ENCODE results near the gene SEC11C.
"Not testable (repeated sequence)": the region's sequence is repeated elsewhere in the genome, so short reads cannot be mapped to it uniquely, and the experiment has no call there.

Gene SEC11C

GRCh38 chr18:59141294-59142068, 1.8 kb downstream of the SEC11C start:
- Histone ChIP-seq H3K4me1 (ENCODE audit: insufficient read depth, low read length, severe bottlenecking) (peaks cover 51% of the 10 kb centered on the region), H3K4me2 (ENCODE audit: low read length) (peak overlapping the region; percentile 98), H4K20me1 (ENCODE audit: insufficient read depth, low read length) (no peaks in the 10 kb centered on the region), H3K9me2 (ENCODE audit: low read depth, low read length) (no peaks in the 10 kb centered on the region), H3K27ac (ENCODE audit: low read depth, low read length, poor library complexity, severe bottlenecking) (peak overlapping the region; percentile 67), H3K4me3 (ENCODE audit: low read depth, low read length, poor library complexity, severe bottlenecking) (peak overlapping the region; percentile 75), H3K79me2 (ENCODE audit: insufficient read depth, low read length) (peaks cover 53% of the 10 kb centered on the region), H2AFZ (ENCODE audit: low read length) (no peak overlapping the region), H3K27me3 (ENCODE audit: insufficient read depth, low read length) (no peaks in the 10 kb centered on the region), H3K36me3 (ENCODE audit: insufficient read depth, low read length) (no peaks in the 10 kb centered on the region), H3K9me3 (ENCODE audit: low read length) (0 out of 2 replicates have a peak, but pooled peaks cover 3% of the 10 kb centered on the region), H3F3A (ENCODE audit: insufficient read depth, low read length) (peaks cover 9% of the 10 kb centered on the region; the same call in 1 of the 2 replicates), H3K9ac (ENCODE audit: low read length) (peak overlapping the region; percentile 76; the same call in 1 of the 2 replicates)
- TF ChIP-seq EZH2 (IDR thresholded peaks at IDR 0.05; ENCODE audit: borderline replicate concordance, low read length) = no peak
- TF ChIP-seq CTCF (IDR thresholded peaks at IDR 0.05; ENCODE audit: low read length) = no peak

GRCh38 chr18:59142274-59142673, 2.6 kb downstream of the SEC11C start:
- Histone ChIP-seq H3K9ac (ENCODE audit: low read length) (peak overlapping the region; percentile 76; the same call in 1 of the 2 replicates), H3K4me1 (ENCODE audit: insufficient read depth, low read length, severe bottlenecking) (peaks cover 53% of the 10 kb centered on the region), H3K4me3 (ENCODE audit: low read depth, low read length, poor library complexity, severe bottlenecking) (peak overlapping the region; percentile 75), H3K27me3 (ENCODE audit: insufficient read depth, low read length) (no peaks in the 10 kb centered on the region), H2AFZ (ENCODE audit: low read length) (no peak overlapping the region), H3K79me2 (ENCODE audit: insufficient read depth, low read length) (peaks cover 53% of the 10 kb centered on the region), H3K36me3 (ENCODE audit: insufficient read depth, low read length) (no peaks in the 10 kb centered on the region), H4K20me1 (ENCODE audit: insufficient read depth, low read length) (no peaks in the 10 kb centered on the region), H3K9me3 (ENCODE audit: low read length) (0 out of 2 replicates have a peak, but pooled peaks cover 3% of the 10 kb centered on the region), H3K4me2 (ENCODE audit: low read length) (peak overlapping the region; percentile 98), H3F3A (ENCODE audit: insufficient read depth, low read length) (peaks cover 9% of the 10 kb centered on the region; the same call in 1 of the 2 replicates), H3K9me2 (ENCODE audit: low read depth, low read length) (no peaks in the 10 kb centered on the region), H3K27ac (ENCODE audit: low read depth, low read length, poor library complexity, severe bottlenecking) (peak overlapping the region; percentile 67)
- TF ChIP-seq EZH2 (IDR thresholded peaks at IDR 0.05; ENCODE audit: borderline replicate concordance, low read length) (no peak), CTCF (IDR thresholded peaks at IDR 0.05; ENCODE audit: low read length) (no peak)

- H3K4me1 ChIP-seq (ENCODE audit: insufficient read depth, low read length, severe bottlenecking) = peaks cover 59% of the 10 kb centered on the region
- not testable (repeated sequence) for H3K9me2 ChIP-seq (ENCODE audit: low read depth, low read length); H3K27ac ChIP-seq (ENCODE audit: low read depth, low read length, poor library complexity, severe bottlenecking); H3K27me3 ChIP-seq (ENCODE audit: insufficient read depth, low read length); H3K9me3 ChIP-seq (ENCODE audit: low read length); H2AFZ ChIP-seq (ENCODE audit: low read length); H3K9ac ChIP-seq (ENCODE audit: low read length); H3K4me3 ChIP-seq (ENCODE audit: low read depth, low read length, poor library complexity, severe bottlenecking); H3K36me3 ChIP-seq (ENCODE audit: insufficient read depth, low read length); H3F3A ChIP-seq (ENCODE audit: insufficient read depth, low read length); H4K20me1 ChIP-seq (ENCODE audit: insufficient read depth, low read length)
- H3K4me2 ChIP-seq (ENCODE audit: low read length) = peak overlapping the region; percentile 98
- peaks cover 53% of the 10 kb centered on the region for H3K79me2 ChIP-seq (ENCODE audit: insufficient read depth, low read length)
Measured at GRCh38 chr18:59142800-59143416, 3.2 kb downstream of the SEC11C start.
